AG04449 (cell line): ENCODE data around the gene PXDC1.
"Not testable (repeated sequence)": the region's sequence is repeated elsewhere in the genome, so short reads cannot be mapped to it uniquely, and the experiment has no call there.

Experiments
- CTCF ChIA-PET: fragments of 350-600 bp; formaldehyde crosslinking; extraction: SDS; loops from one replicate; lab custom pipeline; 2021; ENCODE audit warnings: antibody characterized with exemption; lab: Yijun Ruan, JAX
- POLR2A ChIA-PET: fragments of 400-600, 350-600 bp; formaldehyde crosslinking; extraction: SDS; loops from one replicate; lab custom pipeline; 2020; ENCODE audit warnings: antibody characterized with exemption, inconsistent platforms; lab: Yijun Ruan, JAX
- DNase-seq: peaks from one replicate; pipeline ENCODE4 v3.0.0-alpha.2; 2010; ENCODE audit warnings: low read depth, low spot score
- H3K4me3 ChIP-seq: 2 replicates; pipeline ENCODE4 v1.5.1; 2011; ENCODE audit warnings: low read depth, mild to moderate bottlenecking, control low read depth, low read length
- TF ChIP-seq, protein P1 (sequence below): IDR thresholded peaks from one replicate; pipeline ENCODE4 v1.5.1; 2011; ENCODE audit warnings: mild to moderate bottlenecking, moderate library complexity, low read length, control low read depth, inconsistent platforms; ENCODE audit not compliant: insufficient read depth; ENCODE audit errors: missing control alignments

PXDC1 gene

DNA sequence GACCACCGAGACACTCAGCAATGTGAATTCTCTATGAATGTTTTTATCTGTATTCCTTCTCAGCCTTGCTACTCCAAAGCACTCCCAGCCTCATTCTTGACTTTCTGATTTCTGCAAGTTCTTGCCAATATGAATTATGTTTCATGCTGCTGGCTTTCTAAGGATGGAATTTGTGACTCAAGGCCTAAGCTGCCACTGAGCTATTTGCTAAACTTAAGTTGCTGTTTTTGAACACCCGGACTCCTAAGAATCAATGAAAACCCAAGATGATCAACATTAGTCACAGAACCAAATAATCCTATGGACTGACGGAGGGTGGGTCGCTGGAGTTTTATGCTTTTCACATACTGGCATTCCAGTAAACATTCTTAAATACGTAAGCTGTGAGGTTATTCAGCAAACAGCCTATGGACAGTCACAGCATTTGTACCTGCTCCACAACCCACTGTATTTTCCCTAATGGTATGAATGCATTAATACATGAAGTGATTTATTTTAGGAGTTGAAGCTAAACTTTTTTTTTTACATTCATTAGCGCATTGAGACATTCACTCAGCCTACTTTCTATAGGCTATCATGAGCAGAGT is 8.2 kb upstream of the PXDC1 start:
- POLR2A ChIA-PET = interaction anchor here (0.7 to 1.5 kb wide), 6 partner anchors 7 to 153 kb away, joined by 3 to 9 read pairs (median 4); no protein-coding TSS in a partner anchor
- CTCF ChIA-PET = interaction anchor here (0.7 to 2.0 kb wide), 11 partner anchors 11 to 248 kb away, joined by 3 to 9 read pairs (median 4); no protein-coding TSS in a partner anchor

DNA sequence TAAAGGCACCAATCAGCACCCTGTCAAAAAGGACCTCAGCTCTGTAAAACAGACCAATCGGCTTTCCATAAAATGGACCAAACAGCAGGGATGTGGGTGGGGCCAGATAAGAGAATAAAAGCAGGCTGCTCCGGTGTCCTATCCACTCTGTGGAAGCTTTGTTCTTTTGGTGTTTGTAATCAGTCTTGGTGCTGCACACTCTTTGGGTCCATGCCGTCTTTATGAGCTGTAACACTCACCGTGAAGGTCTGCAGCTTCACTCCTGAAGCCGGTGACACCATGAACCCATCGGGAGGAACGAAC is 7.3 kb upstream of the PXDC1 start:
- no peak overlapping the region for H3K4me3 ChIP-seq
- ChIA-PET CTCF (interaction anchor here (0.8 to 4.9 kb wide), 6 partner anchors 11 to 219 kb away, joined by 3 to 34 read pairs (median 6); partner anchors contain the start of gene FAM50B), POLR2A (interaction anchor here (0.6 to 1.4 kb wide), 5 partner anchors 14 to 125 kb away, joined by 3 to 5 read pairs (median 4); no protein-coding TSS in a partner anchor)
- TF ChIP-seq, protein P1, sequence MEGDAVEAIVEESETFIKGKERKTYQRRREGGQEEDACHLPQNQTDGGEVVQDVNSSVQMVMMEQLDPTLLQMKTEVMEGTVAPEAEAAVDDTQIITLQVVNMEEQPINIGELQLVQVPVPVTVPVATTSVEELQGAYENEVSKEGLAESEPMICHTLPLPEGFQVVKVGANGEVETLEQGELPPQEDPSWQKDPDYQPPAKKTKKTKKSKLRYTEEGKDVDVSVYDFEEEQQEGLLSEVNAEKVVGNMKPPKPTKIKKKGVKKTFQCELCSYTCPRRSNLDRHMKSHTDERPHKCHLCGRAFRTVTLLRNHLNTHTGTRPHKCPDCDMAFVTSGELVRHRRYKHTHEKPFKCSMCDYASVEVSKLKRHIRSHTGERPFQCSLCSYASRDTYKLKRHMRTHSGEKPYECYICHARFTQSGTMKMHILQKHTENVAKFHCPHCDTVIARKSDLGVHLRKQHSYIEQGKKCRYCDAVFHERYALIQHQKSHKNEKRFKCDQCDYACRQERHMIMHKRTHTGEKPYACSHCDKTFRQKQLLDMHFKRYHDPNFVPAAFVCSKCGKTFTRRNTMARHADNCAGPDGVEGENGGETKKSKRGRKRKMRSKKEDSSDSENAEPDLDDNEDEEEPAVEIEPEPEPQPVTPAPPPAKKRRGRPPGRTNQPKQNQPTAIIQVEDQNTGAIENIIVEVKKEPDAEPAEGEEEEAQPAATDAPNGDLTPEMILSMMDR = no peak
- DNase-seq = no peak

More for the DNA sequence above, 8.2 kb upstream of the PXDC1 start:
- H3K4me3 ChIP-seq = no peak overlapping the region
- peak; percentile 96 for DNase-seq
- TF ChIP-seq, protein P1 = no peak

DNA sequence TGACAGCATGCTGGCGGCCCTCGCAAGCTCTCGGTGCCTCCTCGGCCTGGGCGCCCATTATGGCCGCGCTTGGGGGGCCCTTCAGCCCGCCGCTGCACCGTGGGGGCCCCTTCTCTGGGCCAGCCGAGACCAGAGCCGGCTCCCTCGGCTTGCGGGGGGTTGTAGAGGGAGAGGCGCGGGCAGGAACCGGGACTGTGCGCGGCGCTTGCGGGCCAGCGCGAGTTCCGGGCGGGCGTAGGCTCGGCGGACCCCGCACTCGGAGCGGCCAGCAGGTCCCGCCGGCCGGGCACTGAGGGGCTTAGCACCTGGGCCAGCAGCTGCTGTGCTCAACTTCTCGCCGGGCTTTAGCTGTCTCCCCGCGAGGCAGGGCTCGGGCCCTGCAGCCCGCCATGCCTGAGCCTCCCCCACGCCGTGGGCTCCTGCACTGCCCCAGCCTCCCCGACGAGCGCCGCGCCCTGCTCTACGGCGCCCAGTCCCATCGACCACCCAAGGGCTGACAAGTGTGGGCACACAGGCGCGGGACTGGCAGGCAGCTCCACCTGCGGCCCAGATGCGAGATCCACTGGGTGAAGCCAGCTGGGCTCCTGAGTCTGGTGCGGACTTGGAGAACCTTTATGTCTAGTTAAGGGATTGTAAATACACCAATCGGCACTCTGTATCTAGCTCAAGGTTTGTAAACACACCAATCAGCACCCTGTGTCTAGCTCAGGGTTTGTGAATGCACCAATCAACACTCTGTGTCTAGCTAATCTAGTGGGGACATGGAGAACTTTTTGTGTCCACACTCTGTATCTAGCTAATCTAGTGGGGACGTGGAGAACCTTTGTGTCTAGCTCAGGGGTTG is 6.7 kb upstream of the PXDC1 start:
- ChIA-PET POLR2A (interaction anchor here (0.6 to 1.4 kb wide), 5 partner anchors 13 to 126 kb away, joined by 3 to 5 read pairs (median 4); no protein-coding TSS in a partner anchor), CTCF (interaction anchor here (0.8 to 4.9 kb wide), 4 partner anchors 10 to 220 kb away, joined by 4 to 34 read pairs (median 8); partner anchors contain the start of gene FAM50B)
- not testable (repeated sequence) for DNase-seq, H3K4me3 ChIP-seq

DNA sequence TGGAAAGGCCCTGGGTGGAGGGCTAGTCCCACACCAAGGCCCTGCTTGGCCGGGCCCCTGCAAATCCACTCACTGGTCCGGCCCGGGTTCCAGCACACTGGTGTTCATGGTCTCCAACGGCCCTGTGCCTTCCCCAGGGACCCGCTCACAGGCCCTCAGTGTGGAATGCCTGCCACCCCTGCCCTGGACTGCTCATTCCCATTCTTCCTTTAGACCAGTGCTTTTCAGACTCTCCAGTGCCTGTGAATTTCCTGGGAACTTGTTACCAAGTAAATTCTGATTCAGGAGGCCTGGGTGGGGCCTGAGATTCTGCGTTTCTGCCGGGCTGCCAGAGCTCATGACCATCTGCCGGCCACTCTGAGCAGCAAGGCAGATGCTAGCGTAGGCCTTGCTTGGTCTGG is 5.7 kb upstream of the PXDC1 start:
- CTCF ChIA-PET = interaction anchor here (2.4 to 4.9 kb wide), 2 partner anchors 92 to 221 kb away, joined by 9 to 34 read pairs; partner anchors contain the start of gene FAM50B
- no peak overlapping the region for H3K4me3 ChIP-seq
- DNase-seq = no peak
- TF ChIP-seq, protein P1 = no peak
- POLR2A ChIA-PET = no interaction called here

DNA sequence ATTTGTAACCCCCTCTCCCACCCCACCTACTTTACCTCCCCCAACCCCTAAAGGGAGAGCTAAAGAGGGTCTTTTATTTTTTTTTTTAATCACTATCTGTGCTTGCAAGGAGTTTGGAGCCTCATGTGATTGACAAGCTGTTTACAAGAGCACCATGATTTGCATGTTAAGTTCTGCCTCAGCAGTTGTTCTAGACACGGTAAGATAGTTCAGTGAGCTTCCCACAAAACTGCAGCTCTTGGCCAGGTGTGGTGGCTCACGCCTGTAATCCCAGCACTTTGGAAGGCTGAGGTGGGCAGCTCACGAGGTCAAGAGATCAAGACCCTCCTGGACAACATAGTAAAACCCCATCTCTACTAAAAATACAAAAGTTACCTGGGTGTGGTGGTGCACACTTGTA is 5.0 kb upstream of the PXDC1 start:
- ChIA-PET POLR2A (no interaction called here), CTCF (interaction anchor here (0.9 to 4.9 kb wide), 3 partner anchors 12 to 222 kb away, joined by 3 to 34 read pairs (median 9); partner anchors contain the start of gene FAM50B)
- TF ChIP-seq, protein P1 = no peak
- DNase-seq = no peak
- no peak overlapping the region for H3K4me3 ChIP-seq

DNA sequence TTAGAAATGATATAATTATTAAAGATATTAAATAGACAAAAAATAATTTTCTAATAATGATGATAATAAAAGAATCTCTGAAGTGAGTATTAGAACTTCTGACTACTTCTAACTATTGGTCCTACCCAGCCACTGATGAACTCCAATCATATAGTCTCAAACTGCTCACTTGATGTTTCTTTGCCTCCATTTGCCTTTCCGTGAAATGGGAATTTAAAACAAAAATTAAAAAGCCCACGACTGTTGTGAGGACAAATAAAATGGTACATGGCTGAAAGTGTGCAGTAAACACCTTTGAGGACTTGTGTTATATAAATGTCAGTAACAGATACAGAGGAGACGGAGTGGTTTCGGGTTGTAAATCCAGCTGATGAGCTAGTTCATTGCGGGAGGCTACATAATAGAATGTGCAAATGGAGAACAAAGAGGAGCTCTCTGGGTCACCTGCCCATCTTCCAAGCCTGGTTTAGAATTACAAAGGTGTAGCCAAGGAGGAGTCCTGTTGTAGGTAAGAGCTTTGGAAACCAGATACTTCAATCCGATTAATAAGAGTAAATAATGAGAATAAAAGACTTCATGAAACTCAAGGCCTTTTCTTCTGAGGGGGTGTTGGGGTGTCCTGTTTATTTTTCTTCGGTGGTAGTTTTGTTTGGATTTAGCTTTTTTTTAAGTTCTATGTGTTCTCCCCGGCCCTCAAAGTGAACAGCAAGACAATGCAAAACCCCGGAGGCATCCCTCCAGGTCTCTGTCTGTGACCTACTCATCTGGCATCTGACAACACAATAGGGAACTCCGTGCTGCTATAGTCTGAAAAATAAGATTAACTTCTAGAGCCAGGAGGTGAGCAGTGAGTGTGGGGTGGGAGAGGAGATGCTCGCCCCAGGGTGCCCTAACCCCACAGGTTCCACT is 4.4 kb upstream of the PXDC1 start:
- POLR2A ChIA-PET = no interaction called here
- CTCF ChIA-PET = interaction anchor here (0.9 to 4.9 kb wide), 9 partner anchors 10 to 177 kb away, joined by 3 to 34 read pairs (median 4); partner anchors contain the start of gene FAM50B
- TF ChIP-seq, protein P1 = no peak
- DNase-seq = no peak
- no peak overlapping the region for H3K4me3 ChIP-seq
